ENCODE measurements around the gene TTLL3.

TTLL3 gene

DNA sequence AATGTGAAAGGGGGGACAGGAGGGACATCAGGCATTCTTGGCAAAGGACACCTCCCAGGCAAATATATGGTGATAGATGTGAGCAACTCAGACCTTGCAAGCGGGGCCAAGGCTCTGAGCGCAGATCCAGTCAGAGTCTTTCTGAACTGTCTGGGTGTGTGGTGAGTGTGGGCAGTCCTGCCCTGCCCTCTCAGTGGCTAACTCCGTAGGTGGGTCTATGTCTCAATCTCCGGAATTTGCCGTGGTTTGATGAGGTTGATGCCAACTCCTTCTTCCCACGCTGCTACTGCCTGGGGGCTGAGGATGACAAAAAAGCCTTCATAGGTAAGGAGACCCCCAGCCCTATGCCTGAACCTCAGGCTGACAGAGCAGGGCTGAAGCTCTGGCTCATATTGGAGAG lies 7.4 kb downstream of the TTLL3 start:
- POLR2A ChIA-PET: no interaction called here
- CTCF ChIA-PET: interaction anchor here (1.2 kb wide), 2 partner anchors 9 to 14 kb away, joined by 3 to 5 read pairs; no protein-coding TSS in a partner anchor
- TF ChIP-seq, protein P1, sequence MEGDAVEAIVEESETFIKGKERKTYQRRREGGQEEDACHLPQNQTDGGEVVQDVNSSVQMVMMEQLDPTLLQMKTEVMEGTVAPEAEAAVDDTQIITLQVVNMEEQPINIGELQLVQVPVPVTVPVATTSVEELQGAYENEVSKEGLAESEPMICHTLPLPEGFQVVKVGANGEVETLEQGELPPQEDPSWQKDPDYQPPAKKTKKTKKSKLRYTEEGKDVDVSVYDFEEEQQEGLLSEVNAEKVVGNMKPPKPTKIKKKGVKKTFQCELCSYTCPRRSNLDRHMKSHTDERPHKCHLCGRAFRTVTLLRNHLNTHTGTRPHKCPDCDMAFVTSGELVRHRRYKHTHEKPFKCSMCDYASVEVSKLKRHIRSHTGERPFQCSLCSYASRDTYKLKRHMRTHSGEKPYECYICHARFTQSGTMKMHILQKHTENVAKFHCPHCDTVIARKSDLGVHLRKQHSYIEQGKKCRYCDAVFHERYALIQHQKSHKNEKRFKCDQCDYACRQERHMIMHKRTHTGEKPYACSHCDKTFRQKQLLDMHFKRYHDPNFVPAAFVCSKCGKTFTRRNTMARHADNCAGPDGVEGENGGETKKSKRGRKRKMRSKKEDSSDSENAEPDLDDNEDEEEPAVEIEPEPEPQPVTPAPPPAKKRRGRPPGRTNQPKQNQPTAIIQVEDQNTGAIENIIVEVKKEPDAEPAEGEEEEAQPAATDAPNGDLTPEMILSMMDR (IDR thresholded peaks at IDR 0.05; ENCODE audit: control extremely low read depth, extremely low read depth, low read depth, missing control alignments): no peak
- no peak for DNase-seq (ENCODE audit: extremely low spot score)

DNA sequence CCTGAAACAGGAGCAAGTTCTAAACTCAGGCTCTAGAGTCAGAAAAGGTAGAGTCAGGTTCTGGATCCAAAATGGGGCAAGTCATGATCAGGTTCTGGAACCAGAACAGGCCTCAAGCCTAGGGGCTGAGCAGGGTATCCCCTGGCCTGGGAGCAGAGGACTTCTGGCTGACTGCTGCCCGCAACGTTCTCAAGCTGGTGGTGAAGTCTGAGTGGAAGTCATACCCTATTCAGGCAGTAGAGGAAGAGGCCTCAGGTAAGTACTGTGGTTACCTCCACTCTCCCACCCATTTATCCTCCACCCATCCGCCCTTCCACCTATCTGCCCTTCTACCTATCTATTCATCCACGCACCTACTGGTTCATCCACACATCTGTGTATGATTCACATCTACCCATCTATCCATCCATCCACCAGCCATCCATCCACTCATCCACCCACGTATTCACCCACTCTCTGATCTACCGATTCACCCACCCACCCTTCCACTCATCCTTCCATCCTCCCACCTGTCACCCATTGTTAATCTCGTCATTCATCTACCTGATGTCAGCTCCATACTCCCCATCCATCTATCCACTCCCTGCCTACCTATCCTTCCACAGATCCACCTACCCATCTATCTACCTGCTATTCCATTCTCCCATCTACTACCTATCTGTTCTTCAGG lies 8.7 kb downstream of the TTLL3 start:
- ChIA-PET CTCF (interaction anchor here (1.5 to 2.1 kb wide), 2 partner anchors 11 to 12 kb away, joined by 4 read pairs; no protein-coding TSS in a partner anchor), POLR2A (no interaction called here)
- DNase-seq (ENCODE audit: extremely low spot score): no peak
- TF ChIP-seq, protein P1 (IDR thresholded peaks at IDR 0.05; ENCODE audit: control extremely low read depth, extremely low read depth, low read depth, missing control alignments): no peak

DNA sequence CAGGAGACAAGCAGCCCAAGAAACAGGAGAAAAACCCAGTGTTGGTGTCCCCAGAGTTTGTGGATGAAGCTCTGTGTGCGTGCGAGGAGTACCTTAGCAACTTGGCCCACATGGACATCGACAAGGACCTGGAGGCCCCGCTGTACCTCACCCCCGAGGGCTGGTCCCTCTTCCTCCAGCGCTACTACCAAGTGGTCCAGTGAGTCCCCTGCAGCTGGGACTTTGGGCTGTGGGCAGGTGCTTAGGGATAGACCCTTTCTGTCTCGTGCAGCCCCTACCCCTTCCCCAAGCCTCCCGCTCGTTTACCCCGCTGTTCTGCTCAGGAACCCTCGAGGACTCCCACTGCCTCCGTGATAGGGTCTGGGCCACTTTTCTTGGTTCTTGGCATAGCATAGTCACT lies 10.5 kb downstream of the TTLL3 start:
- TF ChIP-seq, protein P1 (IDR thresholded peaks at IDR 0.05; ENCODE audit: control extremely low read depth, extremely low read depth, low read depth, missing control alignments): no peak
- ChIA-PET CTCF (interaction anchor here (0.8 to 2.1 kb wide), 4 partner anchors 11 to 26 kb away, joined by 3 to 4 read pairs (median 4); no protein-coding TSS in a partner anchor), POLR2A (no interaction called here)
- DNase-seq (ENCODE audit: extremely low spot score): no peak

DNA sequence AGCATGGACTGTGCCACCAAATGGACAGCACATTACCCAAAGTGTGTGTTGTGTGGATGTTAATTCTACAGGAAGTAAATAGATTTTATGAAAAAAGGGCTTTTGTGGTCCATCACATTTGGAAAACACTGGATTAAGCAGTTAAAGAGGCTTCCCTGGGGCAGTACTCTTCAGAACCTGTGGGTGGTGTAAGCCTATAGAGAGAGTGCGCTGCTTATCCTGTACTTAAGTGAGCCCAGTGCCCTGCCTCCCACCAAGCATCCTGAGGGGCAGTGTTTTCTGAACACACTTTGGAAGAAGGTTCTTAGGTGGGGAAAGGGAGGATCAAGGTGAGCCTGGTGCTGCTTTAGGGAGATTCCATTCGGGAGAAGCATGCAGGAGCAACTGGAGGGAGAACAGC lies 10.9 kb downstream of the TTLL3 start:
- TF ChIP-seq, protein P1 (IDR thresholded peaks at IDR 0.05; ENCODE audit: control extremely low read depth, extremely low read depth, low read depth, missing control alignments): no peak
- POLR2A ChIA-PET: no interaction called here
- CTCF ChIA-PET: interaction anchor here (1.3 kb wide), 1 partner anchor 26 kb away, joined by 3 read pairs; no protein-coding TSS in a partner anchor
- DNase-seq (ENCODE audit: extremely low spot score): no peak

DNA sequence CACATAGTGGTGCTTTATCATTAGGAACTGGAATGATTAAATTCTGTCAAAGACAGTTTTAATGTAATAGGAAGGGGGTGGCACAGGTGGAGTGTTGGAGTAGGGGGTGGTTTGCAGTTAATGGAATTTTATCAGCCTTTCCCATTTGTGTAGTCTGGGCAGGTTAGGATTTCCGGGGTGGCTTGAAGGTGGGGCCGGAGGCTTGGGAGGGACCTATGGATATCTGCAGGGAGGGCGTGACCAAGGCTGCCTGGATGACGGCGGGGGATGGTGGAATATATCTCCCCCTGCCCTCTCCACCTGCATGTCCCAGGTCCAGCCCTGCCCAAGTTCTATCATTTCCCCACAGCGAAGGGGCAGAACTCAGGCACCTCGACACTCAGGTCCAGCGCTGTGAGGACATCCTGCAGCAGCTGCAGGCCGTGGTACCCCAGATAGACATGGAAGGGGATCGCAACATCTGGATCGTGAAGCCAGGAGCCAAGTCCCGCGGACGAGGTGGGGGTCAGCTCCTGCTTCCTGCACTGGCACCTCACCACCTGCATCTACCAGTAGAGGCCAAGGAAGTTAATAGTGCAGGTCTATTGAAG lies 15.5 kb downstream of the TTLL3 start:
- DNase-seq (ENCODE audit: extremely low spot score): no peak
- ChIA-PET POLR2A (no interaction called here), CTCF (interaction anchor here (1.1 to 1.2 kb wide), 2 partner anchors 10 to 29 kb away, joined by 4 read pairs; no protein-coding TSS in a partner anchor)
- TF ChIP-seq, protein P1 (IDR thresholded peaks at IDR 0.05; ENCODE audit: control extremely low read depth, extremely low read depth, low read depth, missing control alignments): no peak

DNA sequence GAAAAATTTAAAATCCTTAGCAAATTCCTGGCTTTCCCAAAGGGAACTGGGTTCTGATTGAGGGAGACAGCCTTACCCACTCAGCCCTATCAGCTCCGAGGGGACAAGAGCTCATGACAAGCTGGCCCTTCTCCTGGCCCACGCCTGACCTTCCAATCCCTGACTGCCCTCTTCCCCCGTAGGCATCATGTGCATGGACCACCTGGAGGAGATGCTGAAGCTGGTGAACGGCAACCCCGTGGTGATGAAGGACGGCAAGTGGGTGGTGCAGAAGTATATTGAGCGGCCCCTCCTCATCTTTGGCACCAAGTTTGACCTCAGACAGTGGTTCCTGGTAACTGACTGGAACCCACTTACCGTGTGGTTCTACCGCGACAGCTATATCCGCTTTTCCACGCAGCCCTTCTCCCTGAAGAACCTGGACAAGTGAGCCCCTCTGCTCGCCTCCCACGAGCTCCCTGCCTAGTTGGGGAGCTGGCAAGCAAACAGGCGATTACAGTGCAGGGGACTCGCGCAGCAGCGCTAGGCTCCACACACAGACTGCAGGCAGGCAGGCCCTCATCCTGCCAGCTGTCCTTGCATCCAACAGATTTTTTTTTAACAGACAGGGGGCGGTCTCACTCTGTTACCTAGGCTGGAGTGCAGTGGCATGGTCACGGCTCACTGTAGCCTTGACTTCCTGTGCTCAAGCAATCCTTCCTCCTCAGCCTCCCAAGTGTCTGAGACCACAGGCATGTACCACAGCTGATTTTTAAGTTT lies 16.9 kb downstream of the TTLL3 start:
- TF ChIP-seq, protein P1 (IDR thresholded peaks at IDR 0.05; ENCODE audit: control extremely low read depth, extremely low read depth, low read depth, missing control alignments): no peak
- ChIA-PET POLR2A (no interaction called here), CTCF (interaction anchor here (0.9 to 1.4 kb wide), 8 partner anchors 10 to 78 kb away, joined by 3 to 4 read pairs (median 4); partner anchors contain the start of genes OGG1 and RPUSD3)
- DNase-seq (ENCODE audit: extremely low spot score): no peak
